GM18519 (cell line): Measurements from ENCODE around the gene KLHL30.

Experiments
- ATAC-seq: cut with Tn5 transposase; IDR thresholded peaks from one replicate; pipeline ENCODE4 v1.9.1; 2021; ENCODE audit warnings: mild to moderate bottlenecking, moderate library complexity; ENCODE audit not compliant: unreplicated experiment, low FRiP score

KLHL30 gene

GRCh38 chr2:238143239-238143951, 4.9 kb downstream of the KLHL30 start:
- ATAC-seq = no peak

GRCh38 chr2:238144262-238144661, 5.8 kb downstream of the KLHL30 start:
- ATAC-seq = no peak

- ATAC-seq = no peak
These were observed 6.6 kb downstream of the KLHL30 start for GRCh38 chr2:238145046-238145445.

GRCh38 chr2:238145851-238146250, 7.4 kb downstream of the KLHL30 start:
- ATAC-seq = no peak

- no peak for ATAC-seq
These were observed 8.5 kb downstream of the KLHL30 start for GRCh38 chr2:238146884-238147544.

- no peak for ATAC-seq
These were observed 10.5 kb downstream of the KLHL30 start for GRCh38 chr2:238148981-238149380.

GRCh38 chr2:238149841-238150572, 11.5 kb downstream of the KLHL30 start:
- no peak for ATAC-seq

GRCh38 chr2:238150686-238151085, 12.2 kb downstream of the KLHL30 start:
- ATAC-seq = no peak

- ATAC-seq = no peak
These were observed 12.7 kb downstream of the KLHL30 start for GRCh38 chr2:238151205-238151604.

- ATAC-seq = no peak
These were observed 13.3 kb downstream of the KLHL30 start for GRCh38 chr2:238151628-238152235.

- no peak for ATAC-seq
These were observed 14.6 kb downstream of the KLHL30 start for GRCh38 chr2:238152771-238153688.

- ATAC-seq = no peak
These were observed 16.1 kb downstream of the KLHL30 start for GRCh38 chr2:238154570-238154969.

GRCh38 chr2:238155051-238155760, 16.7 kb downstream of the KLHL30 start:
- no peak for ATAC-seq

GRCh38 chr2:238155761-238156694, 17.6 kb downstream of the KLHL30 start:
- no peak for ATAC-seq

- no peak for ATAC-seq
These were observed 19.1 kb downstream of the KLHL30 start for GRCh38 chr2:238157506-238158017.

- no peak for ATAC-seq
These were observed 19.6 kb downstream of the KLHL30 start for GRCh38 chr2:238158018-238158508.

- ATAC-seq = no peak
These were observed 20.1 kb downstream of the KLHL30 start, which contains the start of gene ERFE for GRCh38 chr2:238158509-238159070. Gene ERFE (plus strand): TSS chr2:238158970. CDS start chr2:238159008, 38 bp downstream.
